ENCODE results near the gene SRPK1. TPM values are rescaled to one million over a fixed set of nuclear protein-coding genes. Genes with fewer than 3 reads are reported as not detected.

The SRPK1 gene
- total RNA-seq, 1 donor from 2014 or later, result 31.2 TPM

GRCh38 chr6:35907750-35908149, 13.1 kb downstream of the SRPK1 start:
- no peak overlapping the region for H3K4me3 Mint-ChIP-seq (ENCODE audit: unreplicated experiment)
- H3K27ac Mint-ChIP-seq (ENCODE audit: unreplicated experiment), result no peak overlapping the region
- H3K27me3 Mint-ChIP-seq (ENCODE audit: low read depth), result no peaks in the 10 kb centered on the region
- peaks cover 12% of the 10 kb centered on the region for H3K9me3 Mint-ChIP-seq (ENCODE audit: low read depth)
- H3K36me3 Mint-ChIP-seq (ENCODE audit: low read depth), result peaks cover 20% of the 10 kb centered on the region
- no peak for TF ChIP-seq CTCF (IDR thresholded peaks at IDR 0.05)
- peaks cover 28% of the 10 kb centered on the region for H3K4me1 Mint-ChIP-seq (ENCODE audit: low read depth)
- no peak for DNase-seq (ENCODE audit: low spot score)

GRCh38 chr6:35906499-35906846, 14.4 kb downstream of the SRPK1 start:
- Mint-ChIP-seq H3K36me3 (ENCODE audit: low read depth) (peaks cover 14% of the 10 kb centered on the region), H3K9me3 (ENCODE audit: low read depth) (peaks cover 12% of the 10 kb centered on the region), H3K4me1 (ENCODE audit: low read depth) (peaks cover 18% of the 10 kb centered on the region), H3K27me3 (ENCODE audit: low read depth) (no peaks in the 10 kb centered on the region), H3K4me3 (ENCODE audit: unreplicated experiment) (no peak overlapping the region), H3K27ac (ENCODE audit: unreplicated experiment) (peak overlapping the region; percentile 67)
- no peak for DNase-seq (ENCODE audit: low spot score)
- no peak for TF ChIP-seq CTCF (IDR thresholded peaks at IDR 0.05)

DNA sequence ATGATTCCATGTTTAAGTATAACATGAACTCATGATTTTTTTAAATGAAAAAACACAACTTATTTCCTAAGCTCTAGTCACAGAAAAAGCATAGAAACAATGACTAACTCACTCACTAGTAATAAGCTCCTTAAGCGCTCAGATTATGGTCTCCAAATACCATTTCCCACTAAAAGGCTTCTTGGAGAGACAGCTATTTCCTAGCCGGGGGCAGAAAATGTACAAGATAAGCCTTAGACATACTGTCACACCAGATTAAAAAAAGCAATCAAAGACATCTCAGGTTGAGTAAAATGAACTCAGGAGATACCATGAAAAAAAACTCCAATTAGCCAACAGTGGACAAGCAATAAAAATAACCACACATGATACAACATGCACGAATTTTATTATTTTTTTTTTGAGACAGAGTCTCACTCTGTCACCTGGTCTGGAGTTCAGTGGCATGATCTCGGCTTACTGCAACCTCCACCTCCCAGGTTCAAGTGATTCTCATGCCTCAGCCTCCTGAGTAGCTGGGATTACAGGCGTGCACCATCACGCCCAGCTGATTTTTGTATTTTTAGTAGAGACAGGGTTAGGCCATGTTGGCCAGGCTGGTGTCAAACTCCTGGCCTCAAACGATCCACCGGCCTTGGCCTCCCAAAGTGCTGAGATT, 14.9 kb downstream of the SRPK1 start:
- TF ChIP-seq CTCF (IDR thresholded peaks at IDR 0.05), result no peak
- peak overlapping the region; percentile 67 for H3K27ac Mint-ChIP-seq (ENCODE audit: unreplicated experiment)
- peaks cover 10% of the 10 kb centered on the region for H3K9me3 Mint-ChIP-seq (ENCODE audit: low read depth)
- no peak overlapping the region for H3K4me3 Mint-ChIP-seq (ENCODE audit: unreplicated experiment)
- no peaks in the 10 kb centered on the region for H3K27me3 Mint-ChIP-seq (ENCODE audit: low read depth)
- peaks cover 18% of the 10 kb centered on the region for H3K4me1 Mint-ChIP-seq (ENCODE audit: low read depth)
- H3K36me3 Mint-ChIP-seq (ENCODE audit: low read depth), result peaks cover 12% of the 10 kb centered on the region
- no peak for DNase-seq (ENCODE audit: low spot score)

- peaks cover 7% of the 10 kb centered on the region for H3K9me3 Mint-ChIP-seq (ENCODE audit: low read depth)
- H3K27me3 Mint-ChIP-seq (ENCODE audit: low read depth), result no peaks in the 10 kb centered on the region
- H3K27ac Mint-ChIP-seq (ENCODE audit: unreplicated experiment), result peak overlapping the region; percentile 67
- DNase-seq (ENCODE audit: low spot score), result no peak
- peaks cover 18% of the 10 kb centered on the region for H3K4me1 Mint-ChIP-seq (ENCODE audit: low read depth)
- H3K4me3 Mint-ChIP-seq (ENCODE audit: unreplicated experiment), result no peak overlapping the region
- peaks cover 9% of the 10 kb centered on the region for H3K36me3 Mint-ChIP-seq (ENCODE audit: low read depth)
- TF ChIP-seq CTCF (IDR thresholded peaks at IDR 0.05), result no peak
These were observed 15.6 kb downstream of the SRPK1 start for GRCh38 chr6:35905141-35905785.

DNA sequence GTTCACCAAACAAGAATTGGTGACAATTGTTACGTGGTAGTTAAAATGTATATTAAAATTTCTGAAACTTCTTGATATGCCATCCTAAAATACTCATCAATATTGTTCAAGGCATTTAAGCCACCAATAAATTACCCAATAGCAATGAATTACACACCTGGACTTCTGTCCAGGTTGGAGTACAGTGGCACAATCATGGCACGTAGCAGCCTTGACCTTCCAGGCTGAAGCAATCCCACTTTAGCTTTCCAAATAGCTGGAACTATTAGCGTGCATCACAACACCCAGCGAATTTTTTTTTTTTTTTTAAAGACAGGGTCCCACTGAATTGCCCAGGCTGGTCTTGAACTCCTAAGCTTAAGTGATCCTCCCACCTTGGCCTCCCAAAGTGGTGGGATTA, 17.2 kb downstream of the SRPK1 start:
- peaks cover 18% of the 10 kb centered on the region for H3K4me1 Mint-ChIP-seq (ENCODE audit: low read depth)
- no peak overlapping the region for H3K4me3 Mint-ChIP-seq (ENCODE audit: unreplicated experiment)
- H3K27ac Mint-ChIP-seq (ENCODE audit: unreplicated experiment), result no peak overlapping the region
- no peak for TF ChIP-seq CTCF (IDR thresholded peaks at IDR 0.05)
- no peak for DNase-seq (ENCODE audit: low spot score)
- H3K9me3 Mint-ChIP-seq (ENCODE audit: low read depth), result peaks cover 4% of the 10 kb centered on the region
- peaks cover 6% of the 10 kb centered on the region for H3K36me3 Mint-ChIP-seq (ENCODE audit: low read depth)
- H3K27me3 Mint-ChIP-seq (ENCODE audit: low read depth), result no peaks in the 10 kb centered on the region
